ENCODE measurements around the gene KCNH3.

Gene KCNH3

GRCh38 chr12:49585477-49586459 is 46.9 kb downstream of the KCNH3 start:
- no peaks in the 10 kb centered on the region for H3K36me3 ChIP-seq (replicated peaks)
- no peak overlapping the region for H3K4me3 ChIP-seq (ENCODE audit: low read depth, low read length)
- no peak for TF ChIP-seq CTCF (IDR thresholded peaks at IDR 0.05; ENCODE audit: low read depth, low read length, missing control alignments)
- no peak overlapping the region for H3K27ac ChIP-seq
- no peak for DNase-seq
- in situ Hi-C loops (cut with HindIII; ENCODE audit: low pct_ligation_motif_present, low sequenced_read_pairs): no loop called here
- no peaks in the 10 kb centered on the region for H3K27me3 ChIP-seq (replicated peaks)

GRCh38 chr12:49587174-49587908 is 48.5 kb downstream of the KCNH3 start:
- Histone ChIP-seq H3K27ac (no peak overlapping the region), H3K27me3 (replicated peaks) (no peaks in the 10 kb centered on the region), H3K36me3 (replicated peaks) (no peaks in the 10 kb centered on the region), H3K4me3 (ENCODE audit: low read depth, low read length) (no peak overlapping the region)
- TF ChIP-seq CTCF (IDR thresholded peaks at IDR 0.05; ENCODE audit: low read depth, low read length, missing control alignments): peak; percentile 33
- in situ Hi-C loops (cut with HindIII; ENCODE audit: low pct_ligation_motif_present, low sequenced_read_pairs): no loop called here
- no peak for DNase-seq

DNA sequence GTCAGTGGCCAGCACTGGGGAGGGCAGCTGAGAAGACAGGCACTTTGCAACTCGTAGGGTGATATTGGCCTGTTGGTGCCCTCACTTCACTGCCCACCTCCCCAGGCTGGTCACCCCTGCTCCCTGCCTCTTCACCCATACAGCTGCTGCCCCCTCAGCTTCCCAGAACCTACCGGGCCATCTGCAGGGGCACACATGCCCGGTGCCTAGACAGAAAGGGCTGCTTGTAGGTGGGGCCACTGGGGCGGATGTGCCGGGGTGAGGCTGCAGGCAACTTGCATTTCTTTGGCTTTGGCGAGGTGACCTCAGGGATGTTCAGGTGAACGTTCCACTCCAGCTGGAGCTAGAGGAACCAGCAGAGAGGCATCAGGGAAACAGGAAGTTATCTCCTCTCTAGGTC is 49.5 kb downstream of the KCNH3 start:
- no peak overlapping the region for H3K4me3 ChIP-seq (ENCODE audit: low read depth, low read length)
- in situ Hi-C loops (cut with HindIII; ENCODE audit: low pct_ligation_motif_present, low sequenced_read_pairs): no loop called here
- no peaks in the 10 kb centered on the region for H3K36me3 ChIP-seq (replicated peaks)
- no peaks in the 10 kb centered on the region for H3K27me3 ChIP-seq (replicated peaks)
- TF ChIP-seq CTCF (IDR thresholded peaks at IDR 0.05; ENCODE audit: low read depth, low read length, missing control alignments): no peak
- no peak overlapping the region for H3K27ac ChIP-seq
- no peak for DNase-seq

GRCh38 chr12:49588721-49589516 is 50.1 kb downstream of the KCNH3 start:
- DNase-seq: no peak
- no peak for TF ChIP-seq CTCF (IDR thresholded peaks at IDR 0.05; ENCODE audit: low read depth, low read length, missing control alignments)
- in situ Hi-C loops (cut with HindIII; ENCODE audit: low pct_ligation_motif_present, low sequenced_read_pairs): no loop called here
- H3K36me3 ChIP-seq (replicated peaks): no peaks in the 10 kb centered on the region
- H3K27me3 ChIP-seq (replicated peaks): no peaks in the 10 kb centered on the region
- no peak overlapping the region for H3K4me3 ChIP-seq (ENCODE audit: low read depth, low read length)
- no peak overlapping the region for H3K27ac ChIP-seq

GRCh38 chr12:49598527-49598926 is 59.7 kb downstream of the KCNH3 start:
- Histone ChIP-seq H3K27me3 (replicated peaks) (no peaks in the 10 kb centered on the region), H3K4me3 (ENCODE audit: low read depth, low read length) (no peak overlapping the region), H3K27ac (no peak overlapping the region), H3K36me3 (replicated peaks) (no peaks in the 10 kb centered on the region)
- in situ Hi-C loops (cut with HindIII; ENCODE audit: low pct_ligation_motif_present, low sequenced_read_pairs): no loop called here
- TF ChIP-seq CTCF (IDR thresholded peaks at IDR 0.05; ENCODE audit: low read depth, low read length, missing control alignments): no peak
- DNase-seq: no peak

Measured in brain microvascular endothelial cell (primary cell).